ENCODE measurements around the gene ROBO2.
A peak's percentile ranks its signal among the peaks of the same experiment; 100 is the strongest.

ROBO2 gene

GRCh38 chr3:77025471-77025870 lies 14.4 kb upstream of the ROBO2 start:
- no peak for TF ChIP-seq CTCF (IDR thresholded peaks at IDR 0.05)
- TF ChIP-seq ZFX (IDR thresholded peaks at IDR 0.05; ENCODE audit: borderline replicate concordance), result no peak
- H3K27ac ChIP-seq, result no peak overlapping the region

DNA sequence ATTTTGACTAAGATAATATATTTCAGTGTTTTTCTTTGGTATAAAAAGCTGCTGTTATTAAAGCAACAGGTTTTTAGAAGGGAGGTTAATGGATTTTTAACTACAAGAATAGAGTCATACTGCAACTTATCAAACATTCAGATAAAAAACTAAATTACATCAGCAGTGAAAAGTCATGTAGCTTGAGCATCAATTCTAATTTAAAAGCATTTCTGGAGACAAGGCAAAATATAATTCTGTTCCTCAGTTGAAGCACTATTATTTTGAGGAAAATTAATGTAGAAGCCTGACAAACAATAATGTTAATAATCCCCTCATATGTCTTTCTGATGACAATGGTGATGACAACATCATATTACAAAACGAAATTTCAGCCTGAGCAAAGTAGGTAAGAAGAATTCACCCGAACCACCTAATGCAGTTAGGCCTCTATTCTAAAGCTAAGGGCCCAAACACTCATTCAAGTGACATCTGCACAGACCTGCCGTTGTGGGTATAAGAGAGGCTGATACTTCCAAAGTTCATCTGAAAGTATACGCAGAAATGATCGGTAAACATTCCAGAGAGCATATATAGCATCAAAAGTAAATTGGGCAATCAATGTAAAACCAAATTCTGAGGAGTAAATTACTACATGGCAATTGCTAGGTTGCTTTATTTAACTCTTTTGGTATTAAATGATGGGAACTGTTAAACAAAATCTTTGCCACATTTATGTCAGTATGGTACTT lies 12.8 kb upstream of the ROBO2 start:
- no peak for TF ChIP-seq CTCF (IDR thresholded peaks at IDR 0.05)
- TF ChIP-seq ZFX (IDR thresholded peaks at IDR 0.05; ENCODE audit: borderline replicate concordance), result no peak
- no peak overlapping the region for H3K27ac ChIP-seq

- H3K27ac ChIP-seq, result no peak overlapping the region
- no peak for TF ChIP-seq CTCF (IDR thresholded peaks at IDR 0.05)
- TF ChIP-seq ZFX (IDR thresholded peaks at IDR 0.05; ENCODE audit: borderline replicate concordance), result no peak
Measured at GRCh38 chr3:77028005-77028404, 11.9 kb upstream of the ROBO2 start.

- H3K27ac ChIP-seq, result peak overlapping the region; percentile 63
- TF ChIP-seq CTCF (IDR thresholded peaks at IDR 0.05) (peak; percentile 79), ZFX (IDR thresholded peaks at IDR 0.05; ENCODE audit: borderline replicate concordance) (no peak)
Measured at GRCh38 chr3:77038468-77038929, 1.4 kb upstream of the ROBO2 start.

- TF ChIP-seq CTCF (IDR thresholded peaks at IDR 0.05) (no peak), ZFX (IDR thresholded peaks at IDR 0.05; ENCODE audit: borderline replicate concordance) (no peak)
Measured at GRCh38 chr3:77038930-77039605, 831 bp upstream of the ROBO2 start.

DNA sequence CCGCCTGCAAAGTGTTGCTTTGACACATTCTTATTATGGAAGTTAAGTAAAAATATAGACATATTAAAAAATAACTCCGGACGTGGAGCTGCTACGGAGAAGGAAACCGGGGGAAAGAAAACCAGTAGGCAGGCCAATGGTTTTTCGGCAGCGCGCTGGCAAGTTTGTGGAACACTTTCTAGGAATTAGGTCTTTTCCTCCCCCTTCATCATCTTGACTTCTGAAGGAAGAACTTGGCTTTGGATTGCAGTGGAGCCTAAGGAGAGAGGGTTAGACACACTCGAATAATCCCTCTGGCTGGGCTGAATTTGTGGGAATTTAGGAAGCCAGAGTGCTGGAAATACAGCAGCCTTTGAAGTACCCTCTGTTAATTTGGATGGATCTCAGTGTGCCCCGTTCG lies 317 bp downstream of the ROBO2 start:
- no peak for TF ChIP-seq ZFX (IDR thresholded peaks at IDR 0.05; ENCODE audit: borderline replicate concordance)
- TF ChIP-seq CTCF (IDR thresholded peaks at IDR 0.05), result no peak
- 0 out of 2 replicates have a peak overlapping the region, but pooled peaks have one; percentile 63 for H3K27ac ChIP-seq

More at GRCh38 chr3:77038930-77039605, 831 bp upstream of the ROBO2 start:
- peak overlapping the region; percentile 63 for H3K27ac ChIP-seq

All from 22Rv1 (cell line).